GM19025 (cell line): ENCODE measurements around the gene KRTAP10-10.
"Not testable (repeated sequence)": the region's sequence is repeated elsewhere in the genome, so short reads cannot be mapped to it uniquely, and the experiment has no call there.

Source experiments
- ATAC-seq: cut with Tn5 transposase; IDR thresholded peaks from one replicate; pipeline ENCODE4 v1.9.1; 2021; ENCODE audit warnings: mild to moderate bottlenecking, low read depth, moderate library complexity; ENCODE audit not compliant: unreplicated experiment

The KRTAP10-10 gene

DNA sequence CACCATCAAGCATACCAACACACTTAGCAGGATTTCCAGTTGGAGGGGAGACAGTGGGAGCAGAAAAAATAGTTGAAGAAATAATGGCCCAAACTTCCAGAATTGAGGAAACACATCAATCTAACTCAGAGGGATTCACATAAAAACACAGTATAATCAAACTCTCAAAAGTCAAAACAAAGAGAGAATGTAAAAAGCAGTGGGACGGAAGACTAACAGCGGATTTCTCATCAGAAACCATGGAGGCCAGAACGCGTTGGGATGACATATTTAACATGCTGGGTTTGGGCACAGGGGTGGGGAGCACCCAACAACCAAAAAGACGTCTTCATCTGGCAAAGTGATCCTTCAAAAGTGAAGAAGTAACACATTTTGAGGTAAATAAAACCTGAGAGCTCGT is 17.3 kb upstream of the KRTAP10-10 start:
- no peak for ATAC-seq

DNA sequence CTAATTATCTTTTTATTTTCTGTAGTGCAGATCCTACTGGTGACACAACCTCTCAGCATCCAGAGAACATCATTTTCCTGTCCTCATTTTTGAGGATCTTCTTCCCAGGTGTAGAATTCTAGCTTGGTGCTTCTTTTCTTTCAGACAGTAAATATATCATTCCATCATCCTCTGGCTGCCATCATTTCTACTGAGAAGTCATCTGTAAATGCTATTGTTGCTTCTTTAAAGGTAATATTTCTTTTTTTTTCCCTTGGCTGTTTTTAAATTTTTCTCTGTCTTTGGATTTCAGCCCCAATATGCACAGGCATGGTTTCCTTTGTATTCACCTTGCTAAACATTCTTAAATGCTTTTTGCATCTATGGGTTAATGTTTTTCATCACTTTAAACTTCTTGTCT is 13.6 kb upstream of the KRTAP10-10 start:
- ATAC-seq: no peak

DNA sequence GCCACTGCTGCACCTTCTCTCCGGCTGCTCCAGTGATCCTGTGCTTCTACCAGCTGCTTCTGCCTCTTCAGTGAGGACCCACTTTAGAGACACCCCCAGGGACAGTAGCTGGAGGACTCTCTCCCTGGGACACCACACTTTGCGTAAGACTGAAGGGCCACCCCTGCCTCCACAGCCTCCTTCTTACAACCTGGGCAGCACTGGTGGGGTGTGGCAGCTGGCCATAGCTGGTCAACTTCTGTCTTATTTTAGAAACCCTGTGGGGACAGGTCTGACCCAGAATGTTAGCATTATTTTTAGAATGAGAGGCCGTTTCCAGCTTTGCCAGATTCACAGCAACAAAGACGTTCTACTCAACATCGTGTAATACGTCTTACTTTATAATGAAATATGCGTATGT is 11.4 kb upstream of the KRTAP10-10 start:
- no peak for ATAC-seq

DNA sequence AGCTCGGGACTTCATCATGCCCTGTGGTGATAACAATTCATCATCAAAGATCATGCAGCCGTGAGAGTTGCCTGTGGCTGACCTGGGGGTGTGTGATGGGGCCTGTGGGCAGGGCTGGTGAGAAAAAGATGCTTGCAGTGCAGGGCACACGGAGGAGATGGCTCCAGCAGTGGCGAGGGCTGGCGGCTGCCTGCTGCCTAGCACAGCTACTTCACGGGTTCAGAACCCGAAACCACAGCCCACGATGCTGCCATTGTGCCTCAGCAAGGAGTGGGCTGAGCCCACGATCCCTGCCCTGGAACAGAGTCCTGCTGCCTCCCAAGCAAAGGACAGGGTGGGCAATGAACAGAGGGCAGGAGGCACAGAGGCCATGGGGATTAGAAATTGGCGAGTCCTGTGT is 10.9 kb upstream of the KRTAP10-10 start:
- ATAC-seq: no peak

DNA sequence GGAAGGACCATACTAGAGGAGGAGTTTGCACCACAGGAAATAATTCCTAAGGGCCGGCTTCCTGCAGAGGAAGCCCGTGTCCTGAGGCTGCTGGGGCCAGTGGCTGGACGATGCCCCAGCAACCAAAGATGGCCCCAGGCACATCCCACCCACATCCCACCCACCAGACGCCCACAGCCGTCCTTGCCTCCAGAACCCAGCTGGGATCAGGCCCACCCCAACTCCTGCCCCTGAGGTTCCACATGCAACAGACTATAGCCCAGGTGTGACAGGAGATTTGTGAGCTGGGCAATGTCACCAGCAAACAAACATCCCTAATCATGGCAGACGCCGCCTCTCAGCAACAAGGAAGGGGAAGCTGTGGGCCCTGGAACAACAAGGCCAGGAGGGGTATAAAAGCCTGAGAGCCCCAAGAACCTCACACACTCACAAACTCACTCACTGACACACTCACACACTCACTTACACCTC is 10.4 kb upstream of the KRTAP10-10 start, which contains the start of gene KRTAP10-9:
Gene KRTAP10-9, plus strand, starts transcription at position 421 of the 471 bp plus-strand sequence. CDS start 79 bp downstream, outside the sequence.
- ATAC-seq: no peak

DNA sequence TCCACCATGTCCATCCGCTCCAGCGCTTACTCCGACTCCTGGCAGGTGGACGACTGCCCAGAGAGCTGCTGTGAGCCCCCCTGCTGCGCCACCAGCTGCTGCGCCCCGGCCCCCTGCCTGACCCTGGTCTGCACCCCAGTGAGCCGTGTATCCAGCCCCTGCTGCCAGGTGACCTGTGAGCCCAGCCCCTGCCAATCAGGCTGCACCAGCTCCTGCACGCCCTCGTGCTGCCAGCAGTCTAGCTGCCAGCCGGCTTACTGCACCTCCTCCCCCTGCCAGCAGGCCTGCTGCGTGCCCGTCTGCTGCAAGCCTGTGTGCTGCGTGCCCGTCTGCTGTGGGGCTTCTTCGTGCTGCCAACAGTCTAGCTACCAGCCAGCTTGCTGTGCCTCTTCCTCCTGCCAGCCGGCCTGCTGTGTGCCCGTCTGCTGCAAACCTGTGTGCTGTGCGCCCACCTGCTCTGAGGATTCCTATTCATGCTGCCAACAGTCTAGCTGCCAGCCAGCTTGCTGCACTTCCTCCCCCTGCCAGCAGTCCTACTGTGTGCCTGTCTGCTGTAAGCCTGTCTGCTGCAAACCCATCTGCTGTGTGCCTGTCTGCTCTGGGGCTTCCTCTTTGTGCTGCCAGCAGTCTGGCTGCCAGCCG is 9.9 kb upstream of the KRTAP10-10 start:
- ATAC-seq: not testable (repeated sequence)

DNA sequence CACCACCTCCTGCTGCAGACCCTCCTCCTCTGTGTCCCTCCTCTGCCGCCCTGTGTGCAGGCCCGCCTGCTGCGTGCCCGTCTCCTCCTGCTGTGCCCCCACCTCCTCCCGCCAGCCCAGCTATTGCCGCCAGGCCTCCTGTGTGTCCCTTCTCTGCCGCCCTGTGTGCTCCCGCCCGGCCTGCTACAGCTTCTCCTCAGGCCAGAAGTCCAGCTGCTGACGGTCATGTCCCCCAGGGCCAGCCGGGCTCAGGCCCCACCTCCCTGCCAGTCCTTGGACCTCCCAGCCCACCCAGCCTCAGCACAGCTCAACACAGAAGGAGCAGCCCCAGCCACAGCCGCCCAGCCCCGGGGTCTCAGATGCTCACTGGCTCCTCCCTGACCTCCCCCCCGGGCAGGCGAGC is 9.3 kb upstream of the KRTAP10-10 start:
- ATAC-seq: not testable (repeated sequence)

DNA sequence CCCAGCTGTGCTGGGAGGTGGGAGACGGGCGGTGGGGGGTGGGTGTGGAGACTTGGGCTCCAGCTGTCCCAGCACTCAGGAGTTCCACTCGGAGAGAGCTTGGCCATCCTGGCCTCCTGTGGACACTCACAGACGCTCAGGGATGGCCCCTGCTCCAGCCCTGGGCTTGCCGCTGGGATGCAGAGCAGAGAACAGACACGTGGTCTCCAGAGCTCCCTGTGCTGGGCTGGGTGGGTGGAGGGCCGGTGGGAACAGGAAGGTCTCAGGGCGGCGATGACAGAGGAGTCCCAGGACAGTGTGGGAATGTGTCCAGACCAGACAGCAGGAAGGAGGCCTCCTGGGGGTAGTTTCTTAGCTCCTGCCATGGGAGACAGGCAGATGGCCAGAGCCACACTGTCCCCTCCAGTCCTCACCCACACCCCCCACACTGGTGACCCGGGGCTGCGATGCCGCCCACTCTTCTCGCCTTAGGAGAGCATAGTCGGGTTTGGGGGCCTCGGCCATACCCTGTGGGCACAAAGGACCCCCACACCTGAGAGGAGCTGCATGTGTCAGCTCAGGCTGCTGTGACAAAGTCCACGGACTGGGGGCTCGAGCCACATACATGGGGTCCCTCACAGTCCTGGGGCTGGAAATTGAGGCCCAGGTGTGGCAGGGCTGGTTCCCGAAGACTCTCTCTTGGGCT is 8.3 kb upstream of the KRTAP10-10 start:
- ATAC-seq: no peak

DNA sequence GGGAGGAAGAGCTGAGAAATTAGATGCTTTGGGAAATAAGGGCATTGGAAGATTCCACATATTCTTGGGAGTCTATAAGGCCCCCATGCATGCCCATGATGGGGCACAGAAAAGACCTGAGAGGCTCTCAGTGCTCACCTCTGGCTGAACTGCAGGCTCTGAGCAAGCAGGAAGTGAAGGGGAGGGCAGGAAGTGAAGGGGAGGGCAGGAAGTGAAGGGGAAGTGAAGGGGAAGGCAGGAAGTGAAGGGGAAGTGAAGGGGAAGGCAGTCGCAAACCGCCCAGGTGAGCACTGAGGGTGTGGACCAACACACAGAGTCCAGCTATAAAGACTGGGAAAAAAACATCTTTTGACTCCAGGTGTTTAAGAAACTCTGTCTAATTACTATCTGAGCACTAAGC is 6.7 kb upstream of the KRTAP10-10 start:
- no peak for ATAC-seq

DNA sequence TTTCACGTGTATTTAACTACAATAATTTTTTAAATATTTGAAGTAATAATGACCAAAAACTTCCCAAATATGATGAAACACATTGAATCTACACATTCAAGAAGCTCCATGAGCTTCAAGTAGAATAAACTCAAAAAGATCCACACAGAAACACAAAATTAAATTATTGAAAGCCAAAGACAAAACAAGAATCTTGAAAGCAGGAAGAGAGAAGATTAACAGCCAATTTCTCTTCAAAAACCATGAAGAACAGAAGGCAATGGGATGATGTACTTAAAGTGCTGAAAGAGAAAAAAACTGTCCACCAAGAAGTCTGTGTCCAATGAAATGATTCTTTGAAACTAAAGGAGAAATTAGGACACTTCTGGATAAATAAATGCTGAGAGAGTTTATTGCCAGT is 5.1 kb upstream of the KRTAP10-10 start:
- no peak for ATAC-seq

DNA sequence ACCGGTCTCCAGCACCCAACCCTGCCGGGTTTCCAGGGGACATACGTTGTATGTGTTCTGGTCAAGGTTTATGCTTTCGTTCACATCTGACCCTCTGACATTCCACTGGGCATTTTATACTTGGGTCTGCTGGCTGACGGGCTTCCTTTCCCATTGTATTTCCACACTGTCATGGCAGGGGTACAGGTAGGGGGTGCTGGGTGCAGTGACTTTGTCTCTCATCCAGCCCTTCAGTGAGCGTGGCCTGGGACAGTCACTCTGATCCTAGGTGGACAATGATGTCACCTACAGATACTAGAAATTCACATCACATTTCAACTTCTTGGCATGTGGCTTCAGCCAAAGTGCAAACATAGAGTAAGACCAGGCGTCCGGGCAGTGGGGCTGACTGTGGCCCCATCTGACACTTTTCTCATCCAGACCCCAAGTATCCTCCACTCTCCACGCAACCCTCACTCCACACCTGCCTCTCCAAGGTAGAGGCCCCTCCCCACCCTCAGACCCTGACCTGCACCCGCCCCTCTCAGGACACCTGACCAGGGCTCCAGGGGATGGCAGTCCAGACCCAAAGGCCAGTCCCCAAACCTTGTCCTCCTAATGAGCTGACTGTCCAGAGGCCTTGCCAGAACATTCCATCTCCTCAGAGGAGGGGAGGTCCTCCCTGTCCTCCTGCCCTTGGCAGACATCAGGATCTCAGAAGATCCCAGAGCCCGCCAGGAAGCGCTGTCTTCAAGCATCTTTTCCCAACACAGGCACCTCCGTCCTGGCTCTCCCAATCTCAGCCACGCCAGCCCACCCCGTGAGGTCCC is 743 bp upstream of the KRTAP10-10 start:
- ATAC-seq: no peak

DNA sequence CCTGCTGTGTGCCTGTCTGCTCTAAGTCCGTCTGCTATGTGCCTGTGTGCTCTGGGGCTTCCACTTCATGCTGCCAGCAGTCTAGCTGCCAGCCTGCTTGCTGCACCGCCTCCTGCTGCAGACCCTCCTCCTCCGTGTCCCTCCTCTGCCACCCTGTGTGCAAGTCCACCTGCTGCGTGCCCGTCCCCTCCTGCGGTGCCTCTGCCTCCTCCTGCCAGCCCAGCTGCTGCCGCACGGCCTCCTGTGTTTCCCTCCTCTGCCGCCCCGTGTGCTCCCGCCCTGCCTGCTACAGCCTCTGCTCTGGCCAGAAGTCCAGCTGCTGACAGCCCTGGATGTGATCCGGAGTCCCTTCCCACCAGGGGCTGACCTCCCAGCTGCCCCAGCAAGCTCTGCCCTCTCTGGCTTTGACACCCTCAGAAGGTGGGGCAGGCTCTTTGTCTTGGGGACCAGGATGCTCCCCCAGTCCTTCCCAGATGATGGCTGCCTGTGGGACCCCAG is 744 bp downstream of the KRTAP10-10 start:
- not testable (repeated sequence) for ATAC-seq

DNA sequence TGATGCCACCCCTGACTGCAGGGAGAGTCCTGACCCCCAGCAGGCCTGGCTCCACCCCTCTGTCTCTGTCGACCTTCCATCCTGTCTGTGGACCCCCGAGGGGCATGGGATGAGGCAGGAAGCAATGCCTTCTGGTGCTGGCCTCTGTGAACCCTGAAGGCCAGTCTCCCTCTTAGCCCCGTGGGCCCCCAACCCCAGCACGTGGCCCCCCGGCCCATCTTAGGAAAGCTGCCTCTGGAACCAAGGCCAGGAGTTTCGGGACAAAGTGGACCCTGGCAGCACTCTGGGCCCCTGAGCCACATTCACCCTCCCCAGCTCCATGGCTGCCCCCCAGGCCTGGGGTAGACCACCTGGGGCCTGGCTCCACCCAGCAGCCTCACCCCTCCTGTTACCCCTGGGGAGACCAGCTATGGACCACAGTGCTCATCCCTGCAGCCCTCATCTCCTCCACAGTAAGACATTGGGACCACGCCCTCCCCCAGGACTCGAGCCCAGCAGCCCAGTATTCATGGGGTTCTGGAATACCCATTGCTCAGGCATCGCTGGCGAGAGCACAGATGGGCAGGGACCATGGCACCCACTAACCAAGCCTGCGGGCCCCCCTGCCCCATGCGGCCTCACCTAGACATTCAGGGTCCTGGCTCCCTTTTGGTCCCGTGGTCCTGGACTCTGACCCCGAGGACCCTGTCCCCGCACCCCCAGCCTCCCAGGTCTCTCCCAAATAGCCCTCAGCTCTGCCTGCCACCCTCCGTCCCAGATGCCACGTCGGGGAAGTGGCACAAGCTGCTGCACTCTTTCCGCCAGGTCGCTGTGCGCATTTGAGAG is 1.6 kb downstream of the KRTAP10-10 start:
- not testable (repeated sequence) for ATAC-seq

DNA sequence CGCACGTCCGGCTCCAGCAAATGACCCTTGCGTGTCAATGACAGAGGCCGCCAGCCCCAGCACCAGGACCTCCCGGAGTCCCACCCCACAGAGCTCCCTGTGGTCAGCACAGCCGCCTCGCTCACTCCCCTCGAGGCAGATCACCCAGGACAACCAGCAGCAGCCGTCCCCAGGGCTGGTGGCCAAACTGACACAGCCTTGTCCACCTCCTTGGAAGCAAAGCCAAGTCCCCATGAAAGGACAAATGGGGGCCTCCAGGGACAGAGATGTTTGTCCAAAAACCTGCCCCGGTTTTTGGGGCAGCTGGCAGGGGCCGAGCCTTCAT is 2.1 kb downstream of the KRTAP10-10 start:
- ATAC-seq: no peak

DNA sequence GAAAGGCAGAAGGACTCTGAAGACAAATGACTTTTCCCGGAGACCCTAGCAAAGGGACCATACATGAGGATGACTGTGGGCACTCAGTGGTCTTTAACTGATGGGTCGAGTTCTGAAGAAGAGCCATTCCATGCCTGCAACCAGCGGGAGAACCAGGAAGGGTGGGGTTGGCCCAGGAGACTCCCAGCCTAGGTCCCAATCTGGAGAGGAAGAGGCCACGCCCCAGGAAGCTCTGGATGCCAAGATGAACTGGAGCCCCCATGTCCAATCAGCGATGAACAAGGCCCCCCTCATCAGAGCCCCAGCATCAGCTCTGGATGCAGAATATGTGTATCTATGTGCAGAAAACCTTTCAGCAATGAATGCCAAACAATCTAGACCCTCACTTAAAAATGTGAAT is 3.6 kb downstream of the KRTAP10-10 start:
- no peak for ATAC-seq

DNA sequence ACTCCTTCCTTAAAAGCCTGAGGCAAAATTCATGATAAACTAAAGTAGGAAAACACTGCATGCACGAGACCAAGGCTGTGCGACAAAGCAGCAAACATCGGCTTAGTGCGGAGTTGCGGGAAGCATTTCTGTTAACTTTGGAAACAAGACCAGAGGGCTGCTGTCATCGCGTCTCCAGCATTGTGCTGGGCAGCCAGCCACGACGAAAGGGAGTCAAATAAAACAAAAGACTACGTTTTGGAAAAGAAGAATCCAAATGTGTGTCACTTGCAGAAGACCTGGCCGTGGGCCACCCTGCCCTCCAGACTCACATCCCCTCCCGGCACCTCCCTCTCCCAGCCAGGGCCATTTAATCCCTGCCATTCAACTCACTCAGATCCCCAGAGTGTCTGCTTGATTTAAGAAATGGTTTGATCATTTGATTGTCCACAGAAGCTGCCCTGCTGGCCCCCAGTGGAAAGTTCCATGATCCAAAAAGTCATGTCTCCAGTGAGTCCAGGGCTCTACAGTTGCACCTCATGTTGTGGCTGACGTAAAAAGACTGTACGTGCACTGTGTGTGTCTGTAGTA is 6.7 kb downstream of the KRTAP10-10 start:
- no peak for ATAC-seq

DNA sequence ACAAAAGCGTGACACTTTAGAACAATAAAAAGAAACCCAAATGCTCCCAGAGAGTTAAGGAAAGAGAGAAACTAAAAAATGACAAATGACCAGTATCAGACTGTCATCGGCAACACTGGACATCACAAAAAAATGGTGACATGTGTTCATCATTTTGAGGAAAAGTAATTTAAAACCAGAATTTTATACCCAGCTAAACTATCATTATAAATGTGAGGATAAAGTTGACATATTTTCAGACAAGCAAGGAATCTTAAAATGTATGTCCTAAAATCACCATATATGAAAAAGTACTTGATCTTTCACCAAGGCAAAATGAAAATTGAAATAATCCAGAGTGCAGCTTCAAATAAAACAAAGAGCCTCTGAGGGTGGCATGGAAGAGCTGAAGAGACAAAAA is 7.7 kb downstream of the KRTAP10-10 start:
- ATAC-seq: no peak

DNA sequence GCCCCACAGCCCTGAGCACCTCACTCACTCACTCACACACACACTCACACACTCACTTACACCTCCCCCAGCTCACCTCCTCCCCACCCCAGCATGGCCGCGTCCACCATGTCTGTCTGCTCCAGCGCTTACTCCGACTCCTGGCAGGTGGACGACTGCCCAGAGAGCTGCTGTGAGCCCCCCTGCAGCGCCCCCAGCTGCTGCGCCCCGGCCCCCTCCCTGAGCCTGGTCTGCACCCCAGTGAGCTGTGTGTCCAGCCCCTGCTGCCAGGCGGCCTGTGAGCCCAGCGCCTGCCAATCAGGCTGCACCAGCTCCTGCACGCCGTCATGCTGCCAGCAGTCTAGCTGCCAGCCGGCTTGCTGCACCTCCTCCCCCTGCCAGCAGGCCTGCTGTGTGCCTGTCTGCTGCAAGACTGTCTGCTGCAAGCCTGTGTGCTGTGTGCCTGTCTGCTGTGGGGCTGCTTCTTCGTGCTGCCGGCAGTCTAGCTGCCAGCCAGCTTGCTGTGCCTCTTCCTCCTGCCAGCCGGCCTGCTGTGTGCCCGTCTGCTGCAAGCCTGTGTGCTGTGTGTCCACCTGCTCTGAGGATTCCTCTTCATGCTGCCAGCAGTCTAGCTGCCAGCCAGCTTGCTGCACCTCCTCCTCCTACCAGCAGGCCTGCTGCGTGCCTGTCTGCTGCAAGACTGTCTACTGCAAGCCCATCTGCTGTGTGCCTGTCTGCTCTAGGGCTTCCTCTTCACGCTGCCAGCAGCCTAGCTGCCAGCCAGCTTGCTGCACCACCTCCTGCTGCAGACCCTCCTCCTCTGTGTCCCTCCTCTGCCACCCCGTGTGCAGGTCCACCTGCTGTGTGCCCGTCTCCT is 9.4 kb downstream of the KRTAP10-10 start, which contains the start of gene KRTAP10-11:
Gene KRTAP10-11, plus strand, starts transcription at position 49 of the 856 bp plus-strand sequence. Its CDS starts 45 bp downstream, at position 94.
- not testable (repeated sequence) for ATAC-seq

DNA sequence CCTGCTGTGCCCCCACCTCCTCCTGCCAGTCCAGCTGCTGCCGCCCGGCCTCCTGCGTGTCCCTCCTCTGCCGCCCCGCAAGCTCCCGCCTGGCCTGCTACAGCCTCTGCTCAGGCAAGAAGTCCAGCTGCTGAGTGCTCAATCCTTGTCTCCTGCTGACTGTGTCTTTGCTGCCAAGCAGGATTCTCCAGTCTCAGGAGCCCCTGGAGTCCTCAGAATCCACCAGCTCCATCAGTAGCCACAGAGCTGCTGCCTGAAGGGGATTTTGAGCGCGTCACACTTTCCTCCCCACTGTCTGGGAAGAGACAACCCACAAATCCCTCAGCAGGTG is 10.0 kb downstream of the KRTAP10-10 start:
- no peak for ATAC-seq
